Measurements from ENCODE around the gene GXYLT2. TPM values are rescaled to one million over a fixed set of nuclear protein-coding genes. Genes with fewer than 3 reads are reported as not detected.

GXYLT2 gene
- total RNA-seq, 4 donors from 2014 or later: 16.2 to 23.6 (median 19.6) TPM

DNA sequence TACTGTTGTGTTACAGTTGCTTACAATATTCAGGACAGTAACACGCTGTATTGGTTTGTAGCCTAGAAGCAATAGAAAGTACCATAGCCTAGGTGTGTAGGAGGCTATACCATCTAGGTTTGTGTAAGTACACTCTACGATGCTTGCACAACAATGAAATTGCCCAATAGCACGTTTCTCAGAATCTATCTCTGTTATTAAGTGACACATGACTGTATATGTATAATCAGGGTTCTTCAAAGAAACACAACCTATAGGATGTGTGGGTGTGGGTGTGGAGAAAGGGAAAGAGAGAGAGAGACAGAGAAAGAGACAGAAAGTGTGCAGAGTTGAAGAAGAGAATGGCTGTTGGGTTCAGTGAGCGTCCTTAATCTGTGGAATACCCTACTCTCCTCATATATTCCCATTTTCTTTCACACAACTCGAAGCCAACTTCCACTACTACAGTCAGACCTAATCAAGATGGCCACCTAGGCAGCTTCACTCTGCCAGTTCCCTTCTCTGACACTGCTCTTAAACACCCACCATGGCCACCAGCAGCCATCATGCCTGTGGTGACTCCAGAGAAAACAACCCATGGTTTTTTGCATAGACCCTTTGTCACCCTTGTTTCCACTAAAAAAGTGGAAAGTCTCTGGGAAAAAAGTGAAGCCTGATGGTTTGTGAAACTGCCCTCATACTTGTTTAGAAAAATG is 103.0 kb downstream of the GXYLT2 start:
- no peaks in the 10 kb centered on the region for H3K9me3 ChIP-seq
- 87 to 94% methylated on average over 5 of the region's 5 CpGs for WGBS, 2 donors
- no peak overlapping the region for H3K4me3 ChIP-seq (replicated peaks in 1 of 3)
- H3K27ac ChIP-seq: no peak overlapping the region
- no peaks in the 10 kb centered on the region for H3K27me3 ChIP-seq
- H3K4me1 ChIP-seq: no peaks in the 10 kb centered on the region
- no peak for DNase-seq
- intact Hi-C loops (cut with DNase I): loop anchor here (10.0 kb wide), 1 partner anchor 46 kb away; no protein-coding TSS in a partner anchor
- no peaks in the 10 kb centered on the region for H3K36me3 ChIP-seq
- no peak for TF ChIP-seq POLR2A (IDR thresholded peaks at IDR 0.05)
- TF ChIP-seq, protein P1, sequence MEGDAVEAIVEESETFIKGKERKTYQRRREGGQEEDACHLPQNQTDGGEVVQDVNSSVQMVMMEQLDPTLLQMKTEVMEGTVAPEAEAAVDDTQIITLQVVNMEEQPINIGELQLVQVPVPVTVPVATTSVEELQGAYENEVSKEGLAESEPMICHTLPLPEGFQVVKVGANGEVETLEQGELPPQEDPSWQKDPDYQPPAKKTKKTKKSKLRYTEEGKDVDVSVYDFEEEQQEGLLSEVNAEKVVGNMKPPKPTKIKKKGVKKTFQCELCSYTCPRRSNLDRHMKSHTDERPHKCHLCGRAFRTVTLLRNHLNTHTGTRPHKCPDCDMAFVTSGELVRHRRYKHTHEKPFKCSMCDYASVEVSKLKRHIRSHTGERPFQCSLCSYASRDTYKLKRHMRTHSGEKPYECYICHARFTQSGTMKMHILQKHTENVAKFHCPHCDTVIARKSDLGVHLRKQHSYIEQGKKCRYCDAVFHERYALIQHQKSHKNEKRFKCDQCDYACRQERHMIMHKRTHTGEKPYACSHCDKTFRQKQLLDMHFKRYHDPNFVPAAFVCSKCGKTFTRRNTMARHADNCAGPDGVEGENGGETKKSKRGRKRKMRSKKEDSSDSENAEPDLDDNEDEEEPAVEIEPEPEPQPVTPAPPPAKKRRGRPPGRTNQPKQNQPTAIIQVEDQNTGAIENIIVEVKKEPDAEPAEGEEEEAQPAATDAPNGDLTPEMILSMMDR (IDR thresholded peaks at IDR 0.05): no peak

DNA sequence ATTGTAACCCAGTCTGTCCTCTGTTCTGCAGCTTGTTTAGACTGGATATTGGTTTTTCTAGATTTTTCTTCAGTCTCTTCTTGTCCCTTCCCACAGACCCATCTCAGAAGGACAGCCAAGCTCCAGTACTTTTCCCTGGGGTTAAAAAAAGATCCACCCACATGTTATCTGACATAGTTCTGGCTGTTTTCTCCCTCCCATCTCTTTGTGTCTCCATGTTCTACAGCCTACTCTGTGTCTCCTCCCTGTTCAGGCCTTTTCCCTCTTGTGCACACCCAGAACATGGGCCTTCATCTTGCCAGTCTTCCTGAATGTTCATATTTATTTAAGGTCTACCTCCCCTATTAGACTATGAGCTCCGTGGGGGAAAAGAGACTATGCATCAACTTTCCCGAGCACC is 103.7 kb downstream of the GXYLT2 start:
- Histone ChIP-seq H3K36me3 (no peaks in the 10 kb centered on the region), H3K4me1 (peaks cover 4% of the 10 kb centered on the region in 2 donors), H3K27ac (no peak overlapping the region), H3K27me3 (no peaks in the 10 kb centered on the region), H3K9me3 (no peaks in the 10 kb centered on the region), H3K4me3 (replicated peaks in 1 of 3) (no peak overlapping the region)
- intact Hi-C loops (cut with DNase I): loop anchor here (10.0 kb wide), 1 partner anchor 47 kb away; no protein-coding TSS in a partner anchor
- DNase-seq: no peak
- TF ChIP-seq POLR2A (IDR thresholded peaks at IDR 0.05): no peak
- TF ChIP-seq, protein P1 (IDR thresholded peaks at IDR 0.05): no peak
- 47 to 50% methylated on average over 2 of the region's 2 CpGs for WGBS, 2 donors

DNA sequence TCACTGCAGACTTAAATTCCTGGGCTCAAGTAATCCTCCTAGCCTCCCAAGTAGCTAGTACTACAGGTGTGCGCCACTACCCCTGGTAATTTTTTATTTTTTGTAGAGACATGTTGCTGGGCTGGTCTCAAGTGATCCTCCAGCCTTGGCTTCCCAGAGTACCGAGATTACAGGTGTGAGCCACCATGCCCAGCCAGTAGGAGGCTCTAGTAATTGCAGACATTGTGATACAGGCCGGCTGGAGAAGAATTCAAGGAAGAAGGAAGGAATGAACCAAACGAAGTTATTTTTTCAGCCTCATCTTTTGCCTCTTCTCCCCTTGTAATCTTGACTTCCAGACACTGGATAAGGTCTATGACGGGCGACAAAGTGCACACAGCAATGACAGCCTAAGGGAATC is 105.5 kb downstream of the GXYLT2 start:
- no peak for TF ChIP-seq POLR2A (IDR thresholded peaks at IDR 0.05)
- TF ChIP-seq, protein P1 (IDR thresholded peaks at IDR 0.05): no peak
- H3K36me3 ChIP-seq: no peaks in the 10 kb centered on the region
- no peaks in the 10 kb centered on the region for H3K9me3 ChIP-seq
- WGBS, 2 donors: 89 to 91% methylated on average over 6 of the region's 6 CpGs
- H3K27ac ChIP-seq: no peak overlapping the region
- H3K4me3 ChIP-seq (replicated peaks in 1 of 3): no peak overlapping the region
- H3K27me3 ChIP-seq: no peaks in the 10 kb centered on the region
- H3K4me1 ChIP-seq: peaks cover 7 to 10% of the 10 kb centered on the region in 2 donors
- DNase-seq: no peak
- intact Hi-C loops (cut with DNase I): loop anchor here (10.0 kb wide), 1 partner anchor 49 kb away; no protein-coding TSS in a partner anchor

DNA sequence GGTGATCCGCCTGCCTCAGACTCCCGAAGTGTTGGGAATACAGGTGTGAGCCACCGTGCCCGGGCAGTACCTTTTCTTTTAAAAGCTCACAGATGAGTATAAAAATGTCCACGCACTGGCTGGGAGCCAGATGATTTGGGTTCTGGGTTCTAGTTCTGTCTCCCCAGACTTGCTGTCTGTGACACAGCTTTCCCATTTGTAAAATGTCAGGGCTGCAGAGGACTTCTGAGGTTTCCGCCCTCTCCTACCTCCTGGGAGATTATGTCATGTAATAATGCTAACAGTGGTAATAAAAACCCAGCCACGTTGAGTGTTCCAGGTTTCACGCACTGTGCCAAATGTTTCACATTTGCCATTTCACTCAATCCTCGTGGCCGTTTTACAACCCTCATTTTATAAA is 107.5 kb downstream of the GXYLT2 start:
- intact Hi-C loops (cut with DNase I): loop anchor here (10.0 kb wide), 1 partner anchor 51 kb away; no protein-coding TSS in a partner anchor
- Histone ChIP-seq H3K4me1 (peaks cover 24 to 29% of the 10 kb centered on the region in 2 donors), H3K4me3 (replicated peaks in 1 of 3) (no peak overlapping the region), H3K36me3 (no peaks in the 10 kb centered on the region), H3K27ac (no peak overlapping the region), H3K9me3 (no peaks in the 10 kb centered on the region), H3K27me3 (no peaks in the 10 kb centered on the region)
- no peak for TF ChIP-seq POLR2A (IDR thresholded peaks at IDR 0.05)
- TF ChIP-seq, protein P1 (IDR thresholded peaks at IDR 0.05): no peak
- 87 to 93% methylated on average over 10 of the region's 10 CpGs for WGBS, 2 donors
- peak in 1 of 2 donors; percentile 19 for DNase-seq

DNA sequence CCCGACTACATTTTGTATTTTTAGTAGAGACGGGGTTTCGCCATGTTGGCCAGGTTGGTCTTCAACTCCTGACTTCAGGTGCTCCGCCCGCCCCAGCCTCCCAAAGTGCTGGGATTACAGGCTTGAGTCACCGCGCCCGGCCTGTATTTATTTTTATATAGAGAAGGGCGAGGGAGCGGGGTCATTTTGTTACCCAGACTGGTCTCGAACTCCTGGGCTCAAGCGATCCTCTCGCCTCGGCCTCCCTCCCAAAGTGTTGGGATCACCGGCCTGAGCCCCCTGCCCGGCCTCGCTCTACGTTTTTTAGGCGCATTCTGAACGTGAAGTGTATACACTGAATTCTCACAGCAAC is 108.3 kb downstream of the GXYLT2 start:
- intact Hi-C loops (cut with DNase I): loop anchor here (10.0 kb wide), 1 partner anchor 51 kb away; no protein-coding TSS in a partner anchor
- WGBS, 2 donors: 87% methylated on average over 18 to 20 of the region's 20 CpGs
- no peaks in the 10 kb centered on the region for H3K27me3 ChIP-seq
- TF ChIP-seq POLR2A (IDR thresholded peaks at IDR 0.05): no peak
- TF ChIP-seq, protein P1 (IDR thresholded peaks at IDR 0.05): no peak
- H3K9me3 ChIP-seq: no peaks in the 10 kb centered on the region
- H3K27ac ChIP-seq: peak overlapping the region; percentile 96 to 99 (median 98)
- peak overlapping the region in 1 of 3 donors; percentile 97 for H3K4me3 ChIP-seq (replicated peaks in 1 of 3)
- DNase-seq: peak; percentile 8 to 17
- peaks cover 25 to 34% of the 10 kb centered on the region in 2 donors for H3K4me1 ChIP-seq
- H3K36me3 ChIP-seq: no peaks in the 10 kb centered on the region

Measured in thyroid gland (tissue), 4 donors.